ENCODE results near the gene GNG3. TPM values are rescaled to one million over a fixed set of nuclear protein-coding genes. Genes with fewer than 3 reads are reported as not detected.

The GNG3 gene
- total RNA-seq, 4 donors from 2014 or later, result 0.52 TPM; not detected in 3

- Histone ChIP-seq H3K27me3 (no peaks in the 10 kb centered on the region), H3K4me1 (peaks cover 0 to 5% of the 10 kb centered on the region in 2 donors), H3K9me3 (no peaks in the 10 kb centered on the region), H3K27ac (peak overlapping the region; percentile 91 to 92), H3K36me3 (no peaks in the 10 kb centered on the region), H3K4me3 (peak overlapping the region; percentile 69 to 83)
- intact Hi-C loops (cut with DNase I; ENCODE audit: low total_unique reads), result no loop called here
- DNase-seq, result no peak
- TF ChIP-seq POLR2A (IDR thresholded peaks at IDR 0.05), result no peak
- TF ChIP-seq, protein P1, sequence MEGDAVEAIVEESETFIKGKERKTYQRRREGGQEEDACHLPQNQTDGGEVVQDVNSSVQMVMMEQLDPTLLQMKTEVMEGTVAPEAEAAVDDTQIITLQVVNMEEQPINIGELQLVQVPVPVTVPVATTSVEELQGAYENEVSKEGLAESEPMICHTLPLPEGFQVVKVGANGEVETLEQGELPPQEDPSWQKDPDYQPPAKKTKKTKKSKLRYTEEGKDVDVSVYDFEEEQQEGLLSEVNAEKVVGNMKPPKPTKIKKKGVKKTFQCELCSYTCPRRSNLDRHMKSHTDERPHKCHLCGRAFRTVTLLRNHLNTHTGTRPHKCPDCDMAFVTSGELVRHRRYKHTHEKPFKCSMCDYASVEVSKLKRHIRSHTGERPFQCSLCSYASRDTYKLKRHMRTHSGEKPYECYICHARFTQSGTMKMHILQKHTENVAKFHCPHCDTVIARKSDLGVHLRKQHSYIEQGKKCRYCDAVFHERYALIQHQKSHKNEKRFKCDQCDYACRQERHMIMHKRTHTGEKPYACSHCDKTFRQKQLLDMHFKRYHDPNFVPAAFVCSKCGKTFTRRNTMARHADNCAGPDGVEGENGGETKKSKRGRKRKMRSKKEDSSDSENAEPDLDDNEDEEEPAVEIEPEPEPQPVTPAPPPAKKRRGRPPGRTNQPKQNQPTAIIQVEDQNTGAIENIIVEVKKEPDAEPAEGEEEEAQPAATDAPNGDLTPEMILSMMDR (IDR thresholded peaks at IDR 0.05), result no peak
These were observed 45.7 kb downstream of the GNG3 start for GRCh38 chr11:62752994-62753735.

- no peaks in the 10 kb centered on the region for H3K9me3 ChIP-seq
- H3K27me3 ChIP-seq, result no peaks in the 10 kb centered on the region
- H3K36me3 ChIP-seq, result no peaks in the 10 kb centered on the region
- DNase-seq, result peak; percentile 96 to 98
- TF ChIP-seq, protein P1 (IDR thresholded peaks at IDR 0.05), result peak in 2 of 4 experiments; percentile 5 to 43
- peak; percentile 52 to 74 for TF ChIP-seq POLR2A (IDR thresholded peaks at IDR 0.05)
- H3K4me3 ChIP-seq, result peak within 1 kb of the TSS; percentile 69 to 83
- intact Hi-C loops (cut with DNase I; ENCODE audit: low total_unique reads), result no loop called here
- H3K27ac ChIP-seq, result peak within 1 kb of the TSS; percentile 91 to 92
- peaks cover 0 to 5% of the 10 kb centered on the region in 2 donors for H3K4me1 ChIP-seq
These were observed 46.5 kb downstream of the GNG3 start, which contains the start of gene ZBTB3 for GRCh38 chr11:62753736-62754603. Gene ZBTB3 (minus strand): TSS chr11:62754160. CDS start chr11:62753664, 496 bp downstream.

DNA sequence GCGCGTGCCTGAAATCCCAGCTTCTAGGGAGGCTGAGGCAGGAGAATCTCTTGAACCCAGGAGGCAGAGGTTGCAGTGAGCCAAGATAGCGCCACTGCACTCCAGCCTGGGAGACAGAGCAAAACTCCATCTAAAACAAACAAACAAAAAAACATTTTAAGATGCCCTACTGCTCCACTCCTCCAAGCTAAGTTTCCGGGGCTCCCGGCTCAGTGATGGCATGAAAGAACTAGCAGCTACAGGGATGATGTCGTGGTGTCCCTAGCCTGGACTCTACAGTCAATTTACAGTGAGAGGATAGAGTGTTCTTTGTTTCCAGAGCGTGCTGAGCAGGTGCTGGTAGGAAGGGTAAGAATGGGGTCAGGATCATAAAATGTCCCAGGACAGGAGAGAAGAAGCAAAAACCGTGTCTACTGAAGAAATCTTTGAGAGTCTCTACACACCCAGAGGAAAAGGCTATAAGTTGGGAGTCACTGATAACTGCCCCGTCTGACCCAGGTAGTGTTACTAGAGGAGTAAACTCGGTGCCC lies 47.7 kb downstream of the GNG3 start:
- DNase-seq, result no peak
- no peak for TF ChIP-seq POLR2A (IDR thresholded peaks at IDR 0.05)
- Histone ChIP-seq H3K36me3 (no peaks in the 10 kb centered on the region), H3K4me3 (no peak overlapping the region), H3K27me3 (no peaks in the 10 kb centered on the region), H3K4me1 (peaks cover 0 to 5% of the 10 kb centered on the region in 2 donors), H3K27ac (no peak overlapping the region), H3K9me3 (no peaks in the 10 kb centered on the region)
- intact Hi-C loops (cut with DNase I; ENCODE audit: low total_unique reads), result no loop called here

DNA sequence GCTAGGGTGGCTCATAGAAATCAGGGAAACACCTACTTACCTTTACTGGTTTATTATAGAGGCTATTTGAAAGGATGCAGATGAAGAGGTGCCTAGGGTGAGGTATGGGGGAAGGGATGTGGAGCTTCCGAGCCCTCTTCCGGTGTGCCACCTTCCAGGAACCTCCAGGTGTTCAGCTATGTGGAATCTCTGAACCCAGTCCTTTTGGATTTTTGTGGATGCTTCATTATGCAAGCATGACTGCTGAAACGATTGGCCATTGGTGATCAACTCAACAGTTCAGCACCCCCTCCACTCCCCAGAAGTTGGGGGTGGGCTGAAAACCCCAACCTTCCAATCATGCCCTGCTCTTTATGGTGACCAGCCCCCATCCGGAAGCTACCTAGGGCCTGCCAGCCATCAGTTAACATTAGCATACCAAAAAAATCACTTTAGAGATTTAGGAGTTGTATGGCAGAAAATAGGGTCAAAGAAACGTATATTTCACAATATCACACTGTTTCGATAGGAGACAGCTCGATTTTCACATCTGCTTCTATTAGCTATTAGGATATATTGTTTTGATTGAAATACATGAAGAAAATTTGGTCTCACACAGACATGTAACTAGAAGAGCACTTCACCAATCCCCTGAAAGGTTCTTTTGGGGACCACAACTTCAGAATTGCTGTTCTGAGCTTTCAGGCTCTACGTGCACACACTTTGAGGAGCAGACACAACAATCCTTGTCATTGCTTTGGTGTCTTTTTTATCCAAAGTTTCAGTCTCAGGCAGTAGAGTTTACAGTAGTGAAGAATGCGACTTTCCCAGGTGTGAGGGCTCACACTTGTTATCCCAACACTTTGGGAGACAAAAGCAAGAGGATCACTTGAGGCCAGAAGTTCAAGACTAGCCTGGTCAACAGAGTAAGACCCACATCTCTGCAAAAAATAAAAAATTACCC lies 50.6 kb downstream of the GNG3 start:
- Histone ChIP-seq H3K36me3 (no peaks in the 10 kb centered on the region), H3K27ac (no peak overlapping the region), H3K4me1 (peaks cover 0 to 4% of the 10 kb centered on the region in 2 donors), H3K9me3 (no peaks in the 10 kb centered on the region), H3K4me3 (no peak overlapping the region), H3K27me3 (no peaks in the 10 kb centered on the region)
- no peak for DNase-seq
- intact Hi-C loops (cut with DNase I; ENCODE audit: low total_unique reads), result no loop called here
- TF ChIP-seq, protein P1 (IDR thresholded peaks at IDR 0.05), result no peak

Small RNAs within 50 kb of the gene (small RNA-seq; reads per million reads assigned to genes)
- not detected for gene SNORA57

Other genes starting within 250 kb of the GNG3 start
- 1,000 to 10,000 TPM in 1 of 4 donors, 100 to 1,000 TPM in 3; 452 to 1,353 (median 779) TPM for gene AHNAK, start 160.9 kb upstream of the GNG3 start, total RNA-seq
- 1,000 to 10,000 TPM; 1,301 to 1,426 (median 1,363) TPM for gene EEF1G, start 133.8 kb upstream of the GNG3 start, total RNA-seq
- gene TUT1, start 116.2 kb upstream of the GNG3 start, total RNA-seq, result 10 to 100 TPM in 1 of 4 donors, 1 to 10 TPM in 3; 7.1 to 19.3 (median 8.6) TPM
- 100 to 1,000 TPM in 2 of 4 donors, 10 to 100 TPM in 2; 37.9 to 120 (median 78.2) TPM for gene MTA2, start 105.8 kb upstream of the GNG3 start, total RNA-seq
- 100 to 1,000 TPM in 1 of 4 donors, 10 to 100 TPM in 3; 17.9 to 126 (median 36.8) TPM for gene EML3, start 94.9 kb upstream of the GNG3 start, total RNA-seq
- 10 to 100 TPM in 1 of 4 donors, 1 to 10 TPM in 1, under 1 TPM in 1, not detected in 1; 0.77 to 11.9 (median 5.3) TPM for gene ROM1, start 94.4 kb upstream of the GNG3 start, total RNA-seq
- 10 to 100 TPM; 17.7 to 50.4 (median 23.1) TPM for gene B3GAT3, start 85.7 kb upstream of the GNG3 start, total RNA-seq
- gene GANAB, start 61.1 kb upstream of the GNG3 start, total RNA-seq, result 100 to 1,000 TPM in 3 of 4 donors, 10 to 100 TPM in 1; 56.9 to 513 (median 270) TPM
- 10 to 100 TPM in 3 of 4 donors, 1 to 10 TPM in 1; 4.9 to 27.4 (median 18.8) TPM for gene INTS5, start 54.4 kb upstream of the GNG3 start, total RNA-seq
- 10 to 100 TPM in 3 of 4 donors, 1 to 10 TPM in 1; 4.6 to 35.7 (median 19.5) TPM for gene C11orf98, start 42.5 kb upstream of the GNG3 start, total RNA-seq
- gene CSKMT, start 42.4 kb upstream of the GNG3 start, total RNA-seq, result 10 to 100 TPM in 2 of 4 donors, 1 to 10 TPM in 1, not detected in 1; 7.7 to 25.9 (median 12.6) TPM
- gene UQCC3, start 36.0 kb upstream of the GNG3 start, total RNA-seq, result 1 to 10 TPM in 3 of 4 donors, under 1 TPM in 1; 0.51 to 6.6 (median 3.4) TPM
- 10 to 100 TPM in 1 of 4 donors, 1 to 10 TPM in 2, not detected in 1; 3.5 to 18.2 (median 6.9) TPM for gene LBHD1, start 35.4 kb upstream of the GNG3 start, total RNA-seq
- 100 to 1,000 TPM in 2 of 4 donors, 10 to 100 TPM in 2; 55.4 to 276 (median 102) TPM for gene UBXN1, start 28.6 kb upstream of the GNG3 start, total RNA-seq
- 10 to 100 TPM; 36.2 to 50.6 (median 41.4) TPM for gene LRRN4CL, start 18.1 kb upstream of the GNG3 start, total RNA-seq
- 10 to 100 TPM; 24.1 to 46.7 (median 34.4) TPM for gene BSCL2, start 252 bp upstream of the GNG3 start, total RNA-seq
- gene HNRNPUL2, start 19.8 kb downstream of the GNG3 start, total RNA-seq, result 10 to 100 TPM; 17.7 to 58.3 (median 21.3) TPM
- 10 to 100 TPM in 2 of 4 donors, 1 to 10 TPM in 2; 1.3 to 32.4 (median 16.3) TPM for gene TTC9C, start 20.8 kb downstream of the GNG3 start, total RNA-seq
- gene ZBTB3, start 46.5 kb downstream of the GNG3 start, total RNA-seq, result 10 to 100 TPM in 3 of 4 donors, under 1 TPM in 1; 0.59 to 28.9 (median 18.3) TPM
- 10 to 100 TPM; 55.0 to 97.6 (median 76.0) TPM for gene POLR2G, start 53.9 kb downstream of the GNG3 start, total RNA-seq
- gene TAF6L, start 63.7 kb downstream of the GNG3 start, total RNA-seq, result 10 to 100 TPM in 3 of 4 donors, 1 to 10 TPM in 1; 6.8 to 34.3 (median 24.1) TPM
- gene TMEM179B, start 79.7 kb downstream of the GNG3 start, total RNA-seq, result 10 to 100 TPM; 22.3 to 83.8 (median 34.2) TPM
- gene TMEM223, start 84.3 kb downstream of the GNG3 start, total RNA-seq, result 10 to 100 TPM in 2 of 4 donors, 1 to 10 TPM in 2; 1.0 to 28.0 (median 10.0) TPM
- 10 to 100 TPM; 41.0 to 96.2 (median 50.2) TPM for gene NXF1, start 97.8 kb downstream of the GNG3 start, total RNA-seq
- 10 to 100 TPM; 36.5 to 73.5 (median 55.2) TPM for gene STX5, start 124.4 kb downstream of the GNG3 start, total RNA-seq
- gene TEX54, start 125.2 kb downstream of the GNG3 start, total RNA-seq, result not detected
- gene WDR74, start 131.9 kb downstream of the GNG3 start, total RNA-seq, result 10 to 100 TPM in 3 of 4 donors, 1 to 10 TPM in 1; 10.0 to 66.0 (median 35.0) TPM
- 100 to 1,000 TPM in 2 of 4 donors, 10 to 100 TPM in 2; 69.8 to 206 (median 98.4) TPM for gene SLC3A2, start 173.2 kb downstream of the GNG3 start, total RNA-seq
- 1 to 10 TPM in 1 of 4 donors, not detected in 3; 1.3 TPM for gene CHRM1, start 213.7 kb downstream of the GNG3 start, total RNA-seq

All from uterus (tissue), 4 donors.